Thyroid gland (tissue), 4 donors: ENCODE results near the gene NTN1.

Experiments used
- CTCF ChIP-seq, 6 experiments: fragments of 200-600 bp in 3 of 6; fragments of 450-650 bp in 3 of 6; sonication (generic) in 3 of 6; IDR thresholded peaks; one replicate each; pipeline ENCODE4 v1.5.1; 2016 to 2019; ENCODE audit warnings: antibody characterized with exemption in 6 of 6, mild to moderate bottlenecking in 2 of 6, inconsistent platforms in 1 of 6, moderate library complexity in 1 of 6
- POLR2A ChIP-seq, 2 donors: fragments of 450-650 bp; IDR thresholded peaks; one replicate each; pipeline ENCODE4 v1.6.1; 2017; ENCODE audit warnings: antibody characterized with exemption in 2 of 2, mild to moderate bottlenecking in 2 of 2, moderate library complexity in 1 of 2

- TF ChIP-seq CTCF (IDR thresholded peaks at IDR 0.05) (no peak), POLR2A (IDR thresholded peaks at IDR 0.05) (no peak)
Measured at GRCh38 chr17:9226794-9227135, 205.5 kb downstream of the NTN1 start.
